ENCODE results near the gene SIGLEC12.

SIGLEC12 gene

DNA sequence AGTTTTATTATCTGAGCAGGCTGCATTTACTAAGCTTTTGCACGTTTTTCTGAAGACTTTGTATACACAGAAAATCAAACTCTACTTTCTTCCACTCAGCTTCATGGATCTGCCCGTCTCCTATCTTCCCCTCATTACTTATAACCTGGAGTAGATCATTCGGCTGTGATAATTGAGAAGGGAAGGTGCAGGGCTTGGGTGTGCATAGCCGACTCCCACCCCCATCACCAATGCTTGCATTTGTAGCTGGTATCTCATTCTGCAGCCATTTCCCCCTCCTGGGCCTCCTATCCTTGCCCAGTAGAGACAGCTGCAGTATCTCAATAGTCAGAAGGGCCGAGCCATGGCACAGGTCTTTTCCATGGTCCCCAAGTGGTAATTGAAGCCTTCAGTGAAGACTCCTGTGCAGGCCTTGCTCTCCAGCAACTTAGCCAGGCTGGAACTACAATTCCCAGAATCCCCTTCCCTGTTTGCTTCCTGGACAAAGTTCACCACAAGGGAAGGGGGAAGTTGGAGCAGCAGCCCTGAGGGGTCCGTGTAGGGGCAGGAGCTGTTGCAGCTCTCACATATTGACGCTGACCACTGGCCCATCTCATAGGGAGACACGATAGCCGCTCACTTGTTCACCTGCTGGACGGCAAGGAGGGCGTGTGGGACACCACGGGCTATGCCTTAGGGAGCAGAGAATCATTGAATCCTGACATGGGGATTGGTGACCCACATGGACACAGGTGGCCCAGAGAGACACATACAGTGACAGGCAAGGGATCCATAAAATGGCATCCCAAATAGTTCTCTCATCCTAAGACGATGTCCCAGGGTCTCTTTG, 41.2 kb downstream of the SIGLEC12 start:
- no peaks in the 10 kb centered on the region for H3K27me3 ChIP-seq (ENCODE audit: insufficient read depth, low read length)
- peak overlapping the region; percentile 53 for H3K4me3 ChIP-seq (ENCODE audit: low read depth, low read length, poor library complexity, severe bottlenecking)
- H3K9me2 ChIP-seq (ENCODE audit: low read depth, low read length), result no peaks in the 10 kb centered on the region
- no peaks in the 10 kb centered on the region for H3K79me2 ChIP-seq (ENCODE audit: insufficient read depth, low read length)
- peak overlapping the region; percentile 66 for H3K4me2 ChIP-seq (ENCODE audit: low read length)
- H2AFZ ChIP-seq (ENCODE audit: low read length), result no peak overlapping the region
- no peaks in the 10 kb centered on the region for H3K9me3 ChIP-seq (ENCODE audit: low read length)
- no peaks in the 10 kb centered on the region for H3K36me3 ChIP-seq (ENCODE audit: insufficient read depth, low read length)
- H3K9ac ChIP-seq (ENCODE audit: low read length), result no peak overlapping the region; the same call in 1 of the 2 replicates
- no peaks in the 10 kb centered on the region for H3F3A ChIP-seq (ENCODE audit: insufficient read depth, low read length)
- no peak overlapping the region for H3K27ac ChIP-seq (ENCODE audit: low read depth, low read length, poor library complexity, severe bottlenecking)
- H4K20me1 ChIP-seq (ENCODE audit: insufficient read depth, low read length), result no peaks in the 10 kb centered on the region
- H3K4me1 ChIP-seq (ENCODE audit: insufficient read depth, low read length, severe bottlenecking), result peaks cover 4% of the 10 kb centered on the region
- TF ChIP-seq, protein P1, sequence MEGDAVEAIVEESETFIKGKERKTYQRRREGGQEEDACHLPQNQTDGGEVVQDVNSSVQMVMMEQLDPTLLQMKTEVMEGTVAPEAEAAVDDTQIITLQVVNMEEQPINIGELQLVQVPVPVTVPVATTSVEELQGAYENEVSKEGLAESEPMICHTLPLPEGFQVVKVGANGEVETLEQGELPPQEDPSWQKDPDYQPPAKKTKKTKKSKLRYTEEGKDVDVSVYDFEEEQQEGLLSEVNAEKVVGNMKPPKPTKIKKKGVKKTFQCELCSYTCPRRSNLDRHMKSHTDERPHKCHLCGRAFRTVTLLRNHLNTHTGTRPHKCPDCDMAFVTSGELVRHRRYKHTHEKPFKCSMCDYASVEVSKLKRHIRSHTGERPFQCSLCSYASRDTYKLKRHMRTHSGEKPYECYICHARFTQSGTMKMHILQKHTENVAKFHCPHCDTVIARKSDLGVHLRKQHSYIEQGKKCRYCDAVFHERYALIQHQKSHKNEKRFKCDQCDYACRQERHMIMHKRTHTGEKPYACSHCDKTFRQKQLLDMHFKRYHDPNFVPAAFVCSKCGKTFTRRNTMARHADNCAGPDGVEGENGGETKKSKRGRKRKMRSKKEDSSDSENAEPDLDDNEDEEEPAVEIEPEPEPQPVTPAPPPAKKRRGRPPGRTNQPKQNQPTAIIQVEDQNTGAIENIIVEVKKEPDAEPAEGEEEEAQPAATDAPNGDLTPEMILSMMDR (IDR thresholded peaks at IDR 0.05; ENCODE audit: low read length), result no peak
- no peak for TF ChIP-seq EZH2 (IDR thresholded peaks at IDR 0.05; ENCODE audit: borderline replicate concordance, low read length)

DNA sequence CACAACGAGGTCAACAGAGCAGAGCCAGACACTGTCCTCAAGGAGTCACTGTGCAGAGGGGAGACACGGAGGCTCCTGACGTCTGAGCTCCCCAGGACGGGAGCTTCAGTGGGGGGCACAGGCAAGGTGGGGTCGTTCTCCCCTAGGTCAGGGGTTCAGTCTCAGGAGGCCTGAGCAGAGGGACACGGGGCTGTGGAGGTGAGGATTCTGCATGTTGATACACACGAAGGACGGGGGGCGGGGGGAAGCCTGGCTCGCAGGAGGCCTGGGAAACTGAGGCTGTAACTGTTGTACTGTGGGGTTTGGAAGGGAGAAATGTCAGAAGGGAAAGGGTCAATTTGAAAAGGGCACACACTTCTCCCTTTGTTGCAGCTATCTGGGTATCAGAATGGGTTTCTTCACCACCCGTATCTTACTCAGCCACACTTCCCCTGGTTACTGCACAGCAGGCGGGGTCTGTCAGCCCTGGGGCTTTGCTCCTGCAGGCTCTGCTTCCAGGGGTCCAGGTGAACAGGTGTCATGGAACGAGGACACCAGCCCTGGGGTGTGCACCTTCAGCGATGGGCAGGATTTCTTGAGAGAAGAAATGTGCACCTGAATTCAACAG, 42.6 kb downstream of the SIGLEC12 start:
- Histone ChIP-seq H3K9ac (ENCODE audit: low read length) (no peak overlapping the region), H3K27me3 (ENCODE audit: insufficient read depth, low read length) (no peaks in the 10 kb centered on the region), H3F3A (ENCODE audit: insufficient read depth, low read length) (no peaks in the 10 kb centered on the region), H3K36me3 (ENCODE audit: insufficient read depth, low read length) (no peaks in the 10 kb centered on the region), H3K79me2 (ENCODE audit: insufficient read depth, low read length) (no peaks in the 10 kb centered on the region), H3K27ac (ENCODE audit: low read depth, low read length, poor library complexity, severe bottlenecking) (no peak overlapping the region), H3K4me3 (ENCODE audit: low read depth, low read length, poor library complexity, severe bottlenecking) (no peak overlapping the region), H3K9me2 (ENCODE audit: low read depth, low read length) (no peaks in the 10 kb centered on the region), H4K20me1 (ENCODE audit: insufficient read depth, low read length) (no peaks in the 10 kb centered on the region), H3K4me1 (ENCODE audit: insufficient read depth, low read length, severe bottlenecking) (peaks cover 4% of the 10 kb centered on the region), H3K9me3 (ENCODE audit: low read length) (no peaks in the 10 kb centered on the region), H3K4me2 (ENCODE audit: low read length) (no peak overlapping the region), H2AFZ (ENCODE audit: low read length) (no peak overlapping the region)
- no peak for TF ChIP-seq EZH2 (IDR thresholded peaks at IDR 0.05; ENCODE audit: borderline replicate concordance, low read length)
- TF ChIP-seq, protein P1 (IDR thresholded peaks at IDR 0.05; ENCODE audit: low read length), result no peak

GRCh38 chr19:51458051-51458645, 43.5 kb downstream of the SIGLEC12 start, which contains the start of gene SIGLEC8:
Gene SIGLEC8, minus strand, starts transcription at chr19:51458454. Its CDS starts 67 bp downstream, at chr19:51458387.
- H3K4me2 ChIP-seq (ENCODE audit: low read length), result no peak within 1 kb of the TSS
- no peaks in the 10 kb centered on the region for H3F3A ChIP-seq (ENCODE audit: insufficient read depth, low read length)
- H3K27me3 ChIP-seq (ENCODE audit: insufficient read depth, low read length), result no peaks in the 10 kb centered on the region
- no peak within 1 kb of the TSS for H3K4me3 ChIP-seq (ENCODE audit: low read depth, low read length, poor library complexity, severe bottlenecking)
- H3K9me2 ChIP-seq (ENCODE audit: low read depth, low read length), result no peaks in the 10 kb centered on the region
- H4K20me1 ChIP-seq (ENCODE audit: insufficient read depth, low read length), result no peaks in the 10 kb centered on the region
- no peaks in the 10 kb centered on the region for H3K9me3 ChIP-seq (ENCODE audit: low read length)
- no peak within 1 kb of the TSS for H2AFZ ChIP-seq (ENCODE audit: low read length)
- H3K27ac ChIP-seq (ENCODE audit: low read depth, low read length, poor library complexity, severe bottlenecking), result no peak within 1 kb of the TSS
- no peaks in the 10 kb centered on the region for H3K79me2 ChIP-seq (ENCODE audit: insufficient read depth, low read length)
- peaks cover 4% of the 10 kb centered on the region for H3K4me1 ChIP-seq (ENCODE audit: insufficient read depth, low read length, severe bottlenecking)
- TF ChIP-seq, protein P1 (IDR thresholded peaks at IDR 0.05; ENCODE audit: low read length), result no peak
- no peak for TF ChIP-seq EZH2 (IDR thresholded peaks at IDR 0.05; ENCODE audit: borderline replicate concordance, low read length)
- no peak within 1 kb of the TSS for H3K9ac ChIP-seq (ENCODE audit: low read length)
- no peaks in the 10 kb centered on the region for H3K36me3 ChIP-seq (ENCODE audit: insufficient read depth, low read length)
